ENCODE results near the gene GAMT.

GAMT gene

GRCh38 chr19:1418951-1419738, 17.8 kb upstream of the GAMT start:
- DNase-seq (ENCODE audit: low read depth in 4 of 4, low spot score in 1 of 4): no peak

- DNase-seq (ENCODE audit: low read depth in 4 of 4, low spot score in 1 of 4): no peak
These were observed 17.1 kb upstream of the GAMT start for GRCh38 chr19:1418496-1418775.

- no peak for DNase-seq (ENCODE audit: low read depth in 4 of 4, low spot score in 1 of 4)
These were observed 16.5 kb upstream of the GAMT start for GRCh38 chr19:1417681-1418495.

- DNase-seq (ENCODE audit: low read depth in 4 of 4, low spot score in 1 of 4): no peak
These were observed 15.8 kb upstream of the GAMT start for GRCh38 chr19:1417145-1417544.

- no peak for DNase-seq (ENCODE audit: low read depth in 4 of 4, low spot score in 1 of 4)
These were observed 14.9 kb upstream of the GAMT start for GRCh38 chr19:1416014-1416841.

GRCh38 chr19:1412995-1413800, 11.9 kb upstream of the GAMT start:
- DNase-seq (ENCODE audit: low read depth in 4 of 4, low spot score in 1 of 4): no peak

GRCh38 chr19:1412323-1412923, 11.1 kb upstream of the GAMT start:
- no peak for DNase-seq (ENCODE audit: low read depth in 4 of 4, low spot score in 1 of 4)

- DNase-seq (ENCODE audit: low read depth in 4 of 4, low spot score in 1 of 4): no peak
These were observed 10.2 kb upstream of the GAMT start for GRCh38 chr19:1411255-1412191.

- DNase-seq (ENCODE audit: low read depth in 4 of 4, low spot score in 1 of 4): no peak
These were observed 9.4 kb upstream of the GAMT start for GRCh38 chr19:1410789-1411188.

- DNase-seq (ENCODE audit: low read depth in 4 of 4, low spot score in 1 of 4): no peak
These were observed 8.9 kb upstream of the GAMT start for GRCh38 chr19:1410136-1410786.

GRCh38 chr19:1409204-1410005, 8.1 kb upstream of the GAMT start:
- no peak for DNase-seq (ENCODE audit: low read depth in 4 of 4, low spot score in 1 of 4)

- peak in 2 of 4 experiments; percentile 21 to 37 for DNase-seq (ENCODE audit: low read depth in 4 of 4, low spot score in 1 of 4)
These were observed 7.2 kb upstream of the GAMT start for GRCh38 chr19:1408300-1409203.

GRCh38 chr19:1407528-1408299, 6.4 kb upstream of the GAMT start, which contains the start of gene DAZAP1:
DAZAP1 (plus strand) TSS chr19:1407586; CDS start chr19:1407774, 188 bp downstream.
- DNase-seq (ENCODE audit: low read depth in 4 of 4, low spot score in 1 of 4): no peak

- DNase-seq (ENCODE audit: low read depth in 4 of 4, low spot score in 1 of 4): peak; percentile 92 to 98 (median 97)
These were observed 5.6 kb upstream of the GAMT start for GRCh38 chr19:1406774-1407527.

- DNase-seq (ENCODE audit: low read depth in 4 of 4, low spot score in 1 of 4): no peak
These were observed 1.2 kb upstream of the GAMT start for GRCh38 chr19:1402411-1403070.

Measured in stimulated activated CD4-positive, alpha-beta T cell treated with anti-CD3 and anti-CD28 coated beads, Interleukin-1b, Interleukin-23, amount 100 ng/mL, for 24 hours (primary cell).